8988T (cell line): ENCODE results near the gene AIM2.
A peak's percentile ranks its signal among the peaks of the same experiment; 100 is the strongest.
"Not testable (repeated sequence)": the region's sequence is repeated elsewhere in the genome, so short reads cannot be mapped to it uniquely, and the experiment has no call there.

Experiments used
- DNase-seq: peaks from one replicate; pipeline ENCODE4 v3.0.0; 2011

AIM2 gene

DNA sequence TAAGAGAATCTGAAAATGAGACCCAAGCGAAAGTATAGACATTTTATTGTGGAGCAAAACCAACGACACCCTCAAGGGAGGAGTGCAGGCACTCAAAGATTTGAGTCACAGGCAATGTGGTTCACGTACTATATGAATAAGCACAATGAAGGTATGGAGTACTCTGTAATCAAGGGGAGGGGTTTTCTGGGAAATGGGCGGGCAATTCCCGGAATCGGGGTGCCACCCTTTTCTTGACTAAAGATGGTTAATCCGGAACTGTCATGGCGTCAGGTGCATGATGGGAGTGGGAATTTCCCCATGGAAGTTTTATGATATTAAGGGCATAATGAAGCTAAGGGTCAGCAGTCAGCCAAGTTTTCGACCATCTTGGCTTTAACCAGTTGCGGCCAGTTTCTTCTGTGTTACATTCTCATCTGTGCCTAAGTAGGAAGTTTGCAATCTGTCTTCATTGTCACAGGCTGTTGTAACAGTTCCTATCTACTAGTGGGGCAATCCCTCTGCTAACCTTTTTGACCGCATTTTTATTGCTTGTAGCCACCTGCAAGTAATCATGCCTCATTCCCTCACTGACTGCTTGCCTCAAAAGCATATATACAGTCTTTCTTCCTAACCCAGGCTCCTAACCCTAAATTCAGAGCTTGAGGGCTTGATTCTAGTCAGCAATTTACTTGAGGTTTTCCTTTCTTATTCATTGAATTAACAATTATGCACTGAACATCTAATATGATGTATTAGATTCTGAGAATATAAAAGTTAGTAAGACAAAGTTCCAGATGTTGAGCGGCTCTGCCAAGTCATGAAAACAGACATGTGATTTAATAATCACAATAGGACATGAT, 775 bp upstream of the AIM2 start:
- no peak for DNase-seq

DNA sequence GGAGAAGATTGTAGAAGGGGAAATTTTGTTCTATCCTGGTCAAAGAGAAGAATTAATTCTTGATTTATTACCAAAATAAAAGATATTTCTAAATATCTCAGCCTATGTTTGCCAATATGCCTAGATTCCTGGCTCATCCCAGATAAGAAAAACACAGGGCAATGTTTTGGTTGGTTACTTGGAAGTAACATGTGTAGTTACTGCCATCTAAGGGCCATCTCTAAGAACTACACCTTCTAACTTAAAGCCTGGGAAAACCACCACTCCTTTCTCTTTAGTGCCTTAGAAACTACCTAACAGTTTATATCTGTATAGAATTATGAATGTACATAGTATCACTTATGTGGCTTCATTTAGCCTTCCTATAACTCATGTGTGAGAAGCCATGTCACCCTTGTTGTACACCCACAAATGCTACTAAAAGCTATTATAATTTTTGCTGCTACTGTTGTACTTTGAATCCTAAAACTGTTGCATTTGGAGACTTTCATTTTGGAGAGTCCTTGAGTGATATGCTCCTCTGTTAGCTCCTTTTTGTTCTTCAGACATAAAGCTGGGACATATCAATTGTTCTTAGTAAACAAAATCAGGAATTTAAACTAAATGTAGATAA, 4.5 kb downstream of the AIM2 start:
- no peak for DNase-seq

DNA sequence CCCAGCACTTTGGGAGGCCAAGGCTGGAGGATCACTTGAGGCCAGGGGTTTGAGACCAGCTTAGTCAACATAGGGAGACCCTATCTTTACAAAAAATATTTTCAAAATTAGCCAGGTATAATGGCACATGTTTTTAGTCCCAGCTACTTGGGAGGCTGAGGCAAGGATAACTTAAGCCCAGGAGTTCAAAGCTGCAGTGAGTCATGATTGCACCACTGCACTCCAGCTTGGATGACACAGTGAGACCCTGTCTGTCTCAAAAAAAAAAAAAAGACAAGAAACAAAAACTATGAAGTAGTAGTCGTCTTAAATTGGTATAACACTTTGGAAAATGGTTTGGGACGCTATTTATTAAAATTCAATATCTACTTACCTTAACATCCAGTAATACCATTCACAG, 7.7 kb downstream of the AIM2 start:
- no peak for DNase-seq

GRCh38 chr1:159067699-159068621, 8.6 kb downstream of the AIM2 start:
- DNase-seq, result no peak

GRCh38 chr1:159066108-159066507, 10.5 kb downstream of the AIM2 start:
- DNase-seq, result no peak

- DNase-seq, result no peak
These were observed 11.5 kb downstream of the AIM2 start for GRCh38 chr1:159065106-159065505.

- no peak for DNase-seq
These were observed 17.8 kb downstream of the AIM2 start for GRCh38 chr1:159058751-159059150.

- DNase-seq, result no peak
These were observed 20.4 kb downstream of the AIM2 start for GRCh38 chr1:159056069-159056698.

- no peak for DNase-seq
These were observed 21.4 kb downstream of the AIM2 start for GRCh38 chr1:159055181-159055641.

GRCh38 chr1:159054427-159054826, 22.1 kb downstream of the AIM2 start:
- DNase-seq, result no peak

GRCh38 chr1:159051436-159051835, 25.1 kb downstream of the AIM2 start:
- no peak for DNase-seq

DNA sequence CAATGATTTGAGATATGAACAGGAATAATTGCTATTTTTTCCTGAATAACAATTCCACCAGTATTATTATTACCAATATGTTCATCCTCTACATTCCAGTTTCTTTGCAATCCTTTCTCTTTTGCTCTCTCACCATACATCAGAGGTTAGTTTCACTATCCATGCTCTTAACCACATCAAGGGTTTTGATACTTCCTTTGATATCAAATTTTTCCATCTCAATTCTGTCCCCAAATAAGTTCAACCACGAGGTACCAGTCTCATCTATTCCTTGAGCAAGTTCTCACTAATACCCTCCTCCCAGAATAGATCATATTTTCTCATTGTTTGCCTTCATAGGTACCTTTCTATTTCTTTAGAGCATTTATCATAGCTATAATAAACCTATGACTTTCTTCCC, 30.1 kb downstream of the AIM2 start:
- not testable (repeated sequence) for DNase-seq

- no peak for DNase-seq
These were observed 35.5 kb downstream of the AIM2 start for GRCh38 chr1:159040893-159041724.

- DNase-seq, result no peak
These were observed 36.4 kb downstream of the AIM2 start for GRCh38 chr1:159040206-159040605.

- DNase-seq, result no peak
These were observed 45.6 kb downstream of the AIM2 start for GRCh38 chr1:159030877-159031447.

GRCh38 chr1:159030311-159030710, 46.3 kb downstream of the AIM2 start:
- DNase-seq, result no peak

- DNase-seq, result not testable (repeated sequence)
These were observed 49.7 kb downstream of the AIM2 start for GRCh38 chr1:159026841-159027240.

GRCh38 chr1:159025043-159025442, 51.5 kb downstream of the AIM2 start:
- DNase-seq, result no peak

DNA sequence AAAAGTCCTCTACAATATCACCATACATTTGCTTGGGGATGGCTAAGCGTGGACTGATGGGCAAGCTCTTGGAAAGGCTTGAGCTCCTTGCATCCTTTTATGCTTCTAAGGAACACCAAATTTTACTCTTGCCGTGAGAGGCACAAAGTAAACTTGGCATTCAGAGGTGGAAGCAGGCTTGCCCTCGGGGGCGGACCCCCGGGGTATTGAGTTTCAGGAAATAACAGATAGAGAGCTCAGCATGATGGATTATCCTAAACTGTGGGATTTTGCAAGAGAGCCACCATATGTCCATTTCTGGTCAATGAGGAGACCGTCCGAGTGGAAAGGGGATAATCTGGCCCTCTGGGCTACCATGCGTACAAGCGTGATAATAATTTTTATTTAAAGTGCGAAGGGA, 52.8 kb downstream of the AIM2 start:
- DNase-seq, result no peak

- DNase-seq, result peak; percentile 10
These were observed 61.1 kb downstream of the AIM2 start for GRCh38 chr1:159015440-159015909.

- no peak for DNase-seq
These were observed 61.7 kb downstream of the AIM2 start for GRCh38 chr1:159014851-159015250.
